Measurements from ENCODE around the gene GLTP.
A peak's percentile ranks its signal among the peaks of the same experiment; 100 is the strongest.

Gene GLTP

DNA sequence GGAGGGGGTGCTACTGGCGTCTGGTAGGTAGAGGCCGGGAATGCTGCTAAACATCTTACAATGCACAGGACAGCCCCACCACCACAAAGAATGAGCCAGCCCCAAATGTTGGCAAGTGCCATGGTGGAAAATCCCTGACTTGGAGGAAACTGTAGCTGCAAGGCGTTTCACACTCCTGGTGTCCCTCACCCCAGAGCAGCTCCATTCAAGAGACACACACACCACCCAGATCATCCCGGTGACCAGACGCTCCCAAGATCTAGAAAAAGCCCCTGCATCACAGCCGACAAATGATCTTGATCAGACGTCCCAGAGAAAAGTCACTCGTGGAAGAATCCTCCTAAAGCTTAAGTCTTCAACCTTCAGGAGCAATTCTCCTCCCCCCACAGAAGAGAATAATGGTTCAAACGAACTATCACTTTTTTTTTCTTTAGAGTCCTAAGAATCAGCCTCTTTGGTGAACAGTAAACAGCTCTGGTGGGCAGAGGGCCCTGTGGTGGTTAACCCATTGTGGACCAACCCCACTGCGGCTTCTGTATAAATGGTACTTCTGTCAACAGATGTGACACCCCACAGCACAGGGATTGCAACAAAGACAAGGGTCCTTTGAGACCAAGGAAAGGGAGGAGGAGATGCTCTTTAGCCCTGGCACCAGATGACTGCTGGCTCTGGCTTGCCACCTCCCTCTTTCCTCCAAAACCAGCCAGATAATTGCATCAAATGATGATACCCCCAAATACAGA lies 2.7 kb downstream of the GLTP start:
- TF ChIP-seq, protein P1, sequence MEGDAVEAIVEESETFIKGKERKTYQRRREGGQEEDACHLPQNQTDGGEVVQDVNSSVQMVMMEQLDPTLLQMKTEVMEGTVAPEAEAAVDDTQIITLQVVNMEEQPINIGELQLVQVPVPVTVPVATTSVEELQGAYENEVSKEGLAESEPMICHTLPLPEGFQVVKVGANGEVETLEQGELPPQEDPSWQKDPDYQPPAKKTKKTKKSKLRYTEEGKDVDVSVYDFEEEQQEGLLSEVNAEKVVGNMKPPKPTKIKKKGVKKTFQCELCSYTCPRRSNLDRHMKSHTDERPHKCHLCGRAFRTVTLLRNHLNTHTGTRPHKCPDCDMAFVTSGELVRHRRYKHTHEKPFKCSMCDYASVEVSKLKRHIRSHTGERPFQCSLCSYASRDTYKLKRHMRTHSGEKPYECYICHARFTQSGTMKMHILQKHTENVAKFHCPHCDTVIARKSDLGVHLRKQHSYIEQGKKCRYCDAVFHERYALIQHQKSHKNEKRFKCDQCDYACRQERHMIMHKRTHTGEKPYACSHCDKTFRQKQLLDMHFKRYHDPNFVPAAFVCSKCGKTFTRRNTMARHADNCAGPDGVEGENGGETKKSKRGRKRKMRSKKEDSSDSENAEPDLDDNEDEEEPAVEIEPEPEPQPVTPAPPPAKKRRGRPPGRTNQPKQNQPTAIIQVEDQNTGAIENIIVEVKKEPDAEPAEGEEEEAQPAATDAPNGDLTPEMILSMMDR (conservative IDR thresholded peaks at IDR 0.05; ENCODE audit: low read depth, low read length), result no peak
- no peak for DNase-seq (ENCODE audit: low read depth)
- H3K4me3 ChIP-seq (ENCODE audit: low read depth, low read length), result no peak overlapping the region

- TF ChIP-seq, protein P1 (conservative IDR thresholded peaks at IDR 0.05; ENCODE audit: low read depth, low read length), result no peak
- DNase-seq (ENCODE audit: low read depth), result no peak
- no peak overlapping the region for H3K4me3 ChIP-seq (ENCODE audit: low read depth, low read length)
These were observed 3.9 kb downstream of the GLTP start for GRCh38 chr12:109876406-109876805.

- TF ChIP-seq, protein P1 (conservative IDR thresholded peaks at IDR 0.05; ENCODE audit: low read depth, low read length), result no peak
- no peak for DNase-seq (ENCODE audit: low read depth)
These were observed 4.7 kb downstream of the GLTP start for GRCh38 chr12:109875572-109876131.

DNA sequence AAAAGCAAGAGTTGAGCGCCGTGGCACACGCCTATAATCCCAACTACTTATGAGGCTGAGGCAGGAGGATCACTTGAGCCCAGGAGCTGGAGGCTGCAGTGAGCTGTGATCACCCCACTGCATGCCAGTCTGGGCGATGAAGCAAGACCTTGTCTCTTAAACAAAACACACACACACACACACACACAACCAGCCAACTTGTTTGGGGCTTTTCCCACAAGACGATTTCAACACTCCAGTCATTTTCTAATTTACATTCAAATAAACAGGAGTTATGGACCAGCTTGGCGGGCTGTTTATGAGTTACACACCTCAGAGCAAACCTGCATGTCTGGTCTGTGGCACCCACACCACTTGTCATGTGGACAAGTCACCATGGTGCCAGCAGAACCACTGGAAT lies 6.7 kb downstream of the GLTP start:
- no peak overlapping the region for H3K4me3 ChIP-seq (ENCODE audit: low read depth, low read length)
- peak; percentile 28 for DNase-seq (ENCODE audit: low read depth)
- TF ChIP-seq, protein P1 (conservative IDR thresholded peaks at IDR 0.05; ENCODE audit: low read depth, low read length), result no peak

More at GRCh38 chr12:109875572-109876131, 4.7 kb downstream of the GLTP start:
- no peak overlapping the region for H3K4me3 ChIP-seq (ENCODE audit: low read depth, low read length)

DNA sequence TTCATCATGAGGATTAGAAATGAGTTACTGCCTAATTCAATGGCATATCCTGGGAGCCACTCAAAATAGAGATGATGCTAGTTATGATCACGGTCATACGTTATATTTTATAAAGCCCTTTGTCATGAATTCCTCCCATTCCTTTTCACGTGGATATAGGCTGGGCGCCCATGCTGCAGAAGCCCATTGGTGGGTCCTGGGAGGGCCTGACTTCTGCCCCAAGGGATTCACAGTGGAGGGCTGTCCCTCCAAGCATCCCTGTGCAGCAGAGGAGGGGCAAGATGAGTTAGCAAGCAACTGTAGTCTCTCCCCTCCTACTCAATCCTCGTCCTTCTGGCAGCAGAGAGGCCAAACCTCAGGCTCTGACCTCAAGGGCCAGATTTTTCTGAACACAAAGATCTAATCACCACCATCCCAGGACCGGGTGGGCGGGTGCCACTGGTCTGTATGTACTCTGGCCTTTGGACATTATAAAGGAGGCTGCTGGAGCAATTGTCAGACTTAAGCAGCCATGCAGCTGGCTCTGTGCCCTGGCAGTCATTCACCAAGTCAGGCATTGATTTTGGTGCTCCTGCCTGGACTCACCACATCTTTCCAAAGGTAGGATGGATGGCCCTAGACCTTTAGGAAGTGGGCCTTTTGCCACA lies 8.6 kb downstream of the GLTP start:
- no peak overlapping the region for H3K4me3 ChIP-seq (ENCODE audit: low read depth, low read length)
- TF ChIP-seq, protein P1 (conservative IDR thresholded peaks at IDR 0.05; ENCODE audit: low read depth, low read length), result no peak
- peak; percentile 22 for DNase-seq (ENCODE audit: low read depth)

- no peak overlapping the region for H3K4me3 ChIP-seq (ENCODE audit: low read depth, low read length)
- DNase-seq (ENCODE audit: low read depth), result peak; percentile 47
These were observed 9.7 kb downstream of the GLTP start for GRCh38 chr12:109870648-109871047.

More at GRCh38 chr12:109870648-109871047, 9.7 kb downstream of the GLTP start:
- TF ChIP-seq, protein P1 (conservative IDR thresholded peaks at IDR 0.05; ENCODE audit: low read depth, low read length), result no peak

Data from choroid plexus epithelial cell (primary cell).